ENCODE results near the gene VOPP1. TPM values are rescaled to one million over a fixed set of nuclear protein-coding genes. Genes with fewer than 3 reads are reported as not detected.
"Not testable (repeated sequence)": the region's sequence is repeated elsewhere in the genome, so short reads cannot be mapped to it uniquely, and the experiment has no call there.

Gene VOPP1
- total RNA-seq, 6 experiments from 2014 or later: 103 to 135 (median 122) TPM

DNA sequence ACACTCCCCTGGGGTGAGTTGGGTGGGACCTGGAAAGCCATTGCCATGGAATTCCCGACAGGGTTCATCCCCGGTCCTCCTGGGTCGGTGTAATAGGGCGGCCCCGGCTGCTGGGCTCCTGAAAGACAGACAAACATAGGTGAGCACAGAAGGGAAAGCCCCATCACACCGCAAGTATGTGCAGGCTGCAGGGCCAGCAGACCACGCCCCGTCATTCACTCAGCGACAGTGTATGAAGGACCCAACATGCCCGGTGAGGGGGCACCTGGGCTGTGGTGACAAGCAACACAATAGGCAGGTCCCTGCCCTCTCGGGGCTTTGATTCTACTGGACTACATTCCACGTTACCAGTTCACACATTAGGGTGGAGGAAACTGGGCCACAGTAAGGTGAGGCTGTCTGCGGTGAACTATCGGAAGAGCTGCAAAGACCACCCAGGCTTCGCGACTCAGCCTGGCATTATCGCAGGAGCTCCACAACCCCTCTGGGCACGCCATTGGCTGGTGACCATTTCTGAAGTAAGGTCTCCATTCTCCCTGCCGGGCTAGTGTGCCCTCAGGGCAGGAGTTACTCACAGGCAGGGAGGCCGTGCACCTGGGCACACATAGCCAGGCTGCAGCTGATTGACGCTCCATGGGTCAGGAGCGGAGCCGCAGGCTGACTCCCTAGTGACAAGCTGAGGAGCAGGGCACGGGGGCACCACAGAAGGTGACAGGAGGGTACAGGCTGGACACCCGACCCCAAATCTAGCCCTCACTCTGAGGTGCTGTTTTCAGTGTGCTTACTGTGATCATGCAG lies 99.2 kb downstream of the VOPP1 start:
- no peak overlapping the region for H3K4me3 Mint-ChIP-seq
- no peak for TF ChIP-seq CTCF (IDR thresholded peaks at IDR 0.05)
- no peaks in the 10 kb centered on the region for H3K9me3 Mint-ChIP-seq
- H3K27me3 Mint-ChIP-seq (ENCODE audit: insufficient read depth): peaks cover 2% of the 10 kb centered on the region
- H3K4me1 Mint-ChIP-seq (ENCODE audit: low read depth): peaks cover 40% of the 10 kb centered on the region
- H3K36me3 Mint-ChIP-seq (ENCODE audit: low read depth): peaks cover 19% of the 10 kb centered on the region
- DNase-seq: no peak
- no peak overlapping the region for H3K27ac Mint-ChIP-seq

DNA sequence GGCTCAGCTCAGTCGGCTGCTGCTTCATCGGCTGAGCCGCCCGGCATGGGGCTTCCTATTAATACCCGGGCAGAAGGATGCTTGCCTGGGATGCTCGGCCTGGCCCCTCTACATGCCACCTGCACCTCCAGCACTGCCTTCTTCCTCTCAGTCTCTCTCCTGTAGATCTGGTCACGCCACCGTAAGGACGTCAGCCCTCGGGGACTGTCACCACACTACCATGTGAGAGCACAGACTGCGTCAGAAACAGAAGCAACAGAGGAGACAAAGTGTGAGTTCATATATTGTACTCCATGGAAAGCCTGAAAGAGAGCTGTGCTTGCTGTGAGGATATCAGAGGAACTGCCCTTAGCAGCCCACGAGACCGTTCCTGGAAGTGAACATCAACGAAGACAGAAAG lies 99.9 kb downstream of the VOPP1 start:
- peaks cover 33% of the 10 kb centered on the region for H3K4me1 Mint-ChIP-seq (ENCODE audit: low read depth)
- peaks cover 23% of the 10 kb centered on the region for H3K36me3 Mint-ChIP-seq (ENCODE audit: low read depth)
- DNase-seq; H3K27me3 Mint-ChIP-seq (ENCODE audit: insufficient read depth); H3K9me3 Mint-ChIP-seq; H3K4me3 Mint-ChIP-seq; H3K27ac Mint-ChIP-seq: not testable (repeated sequence)

GRCh38 chr7:55471594-55471993 lies 100.7 kb downstream of the VOPP1 start:
- not testable (repeated sequence) for H3K27ac Mint-ChIP-seq; H3K4me3 Mint-ChIP-seq; DNase-seq; H3K27me3 Mint-ChIP-seq (ENCODE audit: insufficient read depth); H3K9me3 Mint-ChIP-seq
- Mint-ChIP-seq H3K36me3 (ENCODE audit: low read depth) (peaks cover 26% of the 10 kb centered on the region), H3K4me1 (ENCODE audit: low read depth) (peaks cover 25% of the 10 kb centered on the region)

DNA sequence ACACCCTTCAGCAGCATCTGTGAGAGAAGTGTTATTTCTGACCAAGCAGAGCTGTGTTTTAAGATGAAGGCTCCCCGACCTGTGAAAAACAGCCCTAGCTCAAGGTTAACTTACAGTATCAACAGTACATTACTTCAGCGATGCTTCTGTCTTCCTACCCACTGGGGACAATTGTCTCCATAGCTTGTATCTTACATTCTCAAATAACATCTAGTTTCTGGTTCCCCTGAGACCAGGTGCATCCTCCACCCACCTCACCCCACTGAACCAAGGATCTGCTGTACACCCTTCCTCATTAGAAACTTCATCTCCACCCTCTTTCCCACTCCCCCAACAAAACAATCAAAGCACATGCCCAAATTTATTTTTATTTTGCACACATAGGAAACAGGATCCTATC lies 102.0 kb downstream of the VOPP1 start:
- Mint-ChIP-seq H3K27ac (no peak overlapping the region), H3K9me3 (no peaks in the 10 kb centered on the region), H3K4me1 (ENCODE audit: low read depth) (peaks cover 12% of the 10 kb centered on the region), H3K27me3 (ENCODE audit: insufficient read depth) (peaks cover 2% of the 10 kb centered on the region; the same call in 1 of the 2 replicates), H3K4me3 (no peak overlapping the region), H3K36me3 (ENCODE audit: low read depth) (peaks cover 28% of the 10 kb centered on the region)
- TF ChIP-seq CTCF (IDR thresholded peaks at IDR 0.05): no peak
- DNase-seq: no peak

GRCh38 chr7:55469721-55470120 lies 102.6 kb downstream of the VOPP1 start:
- H3K4me1 Mint-ChIP-seq (ENCODE audit: low read depth): peaks cover 9% of the 10 kb centered on the region
- H3K9me3 Mint-ChIP-seq: no peaks in the 10 kb centered on the region
- H3K4me3 Mint-ChIP-seq: no peak overlapping the region
- H3K27me3 Mint-ChIP-seq (ENCODE audit: insufficient read depth): no peaks in the 10 kb centered on the region; the same call in 1 of the 2 replicates
- H3K36me3 Mint-ChIP-seq (ENCODE audit: low read depth): peaks cover 25% of the 10 kb centered on the region
- H3K27ac Mint-ChIP-seq: no peak overlapping the region
- DNase-seq: no peak
- no peak for TF ChIP-seq CTCF (IDR thresholded peaks at IDR 0.05)

DNA sequence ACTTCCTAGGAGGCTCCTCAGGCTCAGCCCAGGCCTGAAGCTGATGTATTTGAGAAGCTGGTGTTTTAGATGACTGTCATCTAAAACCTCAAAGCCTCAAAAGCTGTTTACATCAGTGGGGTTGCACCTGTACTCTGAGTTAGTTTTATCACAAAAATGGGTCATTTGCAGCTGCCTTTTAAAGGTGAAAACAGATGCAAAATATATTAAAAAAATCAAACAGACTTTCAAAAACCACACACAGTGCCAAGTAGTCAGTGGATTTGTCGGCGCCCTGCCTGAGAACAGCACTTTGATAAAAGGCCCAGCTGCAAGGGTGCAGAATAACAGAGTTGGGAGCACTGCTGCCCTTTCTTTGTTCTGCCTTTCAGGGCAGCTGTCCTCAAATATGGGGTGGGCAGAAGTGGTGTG lies 103.0 kb downstream of the VOPP1 start:
- peaks cover 25% of the 10 kb centered on the region for H3K36me3 Mint-ChIP-seq (ENCODE audit: low read depth)

More for the DNA sequence above, 103.0 kb downstream of the VOPP1 start:
- peaks cover 9% of the 10 kb centered on the region; the same call in 1 of the 2 replicates for H3K4me1 Mint-ChIP-seq (ENCODE audit: low read depth)
- H3K4me3 Mint-ChIP-seq: no peak overlapping the region
- no peak overlapping the region for H3K27ac Mint-ChIP-seq
- no peaks in the 10 kb centered on the region; the same call in 1 of the 2 replicates for H3K27me3 Mint-ChIP-seq (ENCODE audit: insufficient read depth)
- DNase-seq: no peak
- H3K9me3 Mint-ChIP-seq: no peaks in the 10 kb centered on the region
- TF ChIP-seq CTCF (IDR thresholded peaks at IDR 0.05): no peak

All from HFFc6 (cell line).